Left renal pelvis (tissue), 4 donors: ENCODE results near the gene SLC30A9. TPM values are rescaled to one million over a fixed set of nuclear protein-coding genes. Genes with fewer than 3 reads are reported as not detected.
A peak's percentile ranks its signal among the peaks of the same experiment; 100 is the strongest.

Source experiments
- DNase-seq, 4 donors: peaks; one replicate each; pipeline ENCODE4 v3.0.0-alpha.2; 2013; ENCODE audit warnings: low read depth in 4 of 4, low spot score in 3 of 4
- polyA plus RNA-seq, 4 donors: library from polyadenylated mRNA; unstranded; fragments of 120-200 nt; gene quantifications; one replicate each; pipeline ENCODE4 v1.2.1, GENCODE V29; 2013; ENCODE audit not compliant: insufficient read length in 4 of 4

SLC30A9 gene
- polyA plus RNA-seq = 100 to 1,000 TPM in 3 of 4 donors, 10 to 100 TPM in 1; 80.3 to 137 (median 109) TPM

DNA sequence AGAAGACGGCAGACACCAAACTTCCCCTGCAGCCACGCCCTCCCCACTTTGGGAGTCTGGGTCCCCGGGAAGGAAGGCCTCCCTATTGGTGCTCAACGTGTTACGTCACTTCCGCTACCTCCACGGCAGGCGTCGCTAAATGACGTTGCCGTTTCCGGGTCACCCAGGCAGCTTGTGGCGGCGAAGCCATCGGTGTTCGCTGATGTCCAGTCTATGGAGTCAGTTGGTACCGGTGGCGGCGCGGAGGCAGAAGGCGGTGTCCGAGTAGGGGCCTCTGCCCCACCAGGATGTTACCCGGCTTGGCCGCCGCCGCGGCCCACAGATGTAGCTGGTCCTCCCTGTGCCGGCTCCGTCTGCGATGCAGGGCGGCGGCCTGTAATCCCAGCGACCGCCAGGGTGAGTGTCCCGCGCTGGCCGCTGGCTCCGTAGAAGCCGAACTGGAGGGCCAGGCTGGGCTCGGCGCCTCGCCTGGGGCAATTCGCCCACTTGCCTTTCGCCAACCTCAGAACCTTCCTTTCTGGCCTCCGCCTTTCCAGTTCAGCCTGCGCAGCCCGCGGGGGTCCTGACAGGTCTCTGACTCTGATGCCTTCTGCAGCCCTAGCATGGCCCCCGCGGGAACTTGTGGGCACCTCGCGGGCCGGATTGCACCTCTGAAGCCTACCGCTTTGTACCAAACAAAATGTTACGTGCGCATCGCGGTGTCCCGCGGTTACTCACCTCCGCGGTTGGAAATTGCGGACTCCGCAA, at the start of gene SLC30A9:
Gene SLC30A9 (plus strand): TSS at position 166 of the 747 bp plus-strand sequence. CDS start 122 bp downstream, at position 288.
- peak; percentile 91 to 95 (median 94) for DNase-seq

DNA sequence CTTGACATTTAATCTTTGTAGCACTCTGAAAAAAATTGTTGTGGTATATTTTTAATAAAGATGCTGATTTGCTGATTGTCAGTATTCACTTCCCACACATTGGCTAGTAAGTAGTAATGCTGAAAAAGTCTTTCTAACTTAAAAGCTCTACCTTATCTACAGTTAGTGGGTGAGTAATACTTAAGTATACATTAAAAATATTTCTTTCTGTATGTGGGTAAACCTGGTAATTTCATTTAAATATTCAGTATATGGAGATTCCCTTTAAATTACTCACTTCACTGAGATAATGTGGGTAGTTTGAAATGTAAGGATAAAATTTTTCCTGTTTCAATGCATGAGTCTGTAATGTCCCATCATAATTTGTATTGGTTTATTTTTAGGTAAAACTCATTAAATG, 49.5 kb upstream of the SLC30A9 start:
- DNase-seq = no peak

DNA sequence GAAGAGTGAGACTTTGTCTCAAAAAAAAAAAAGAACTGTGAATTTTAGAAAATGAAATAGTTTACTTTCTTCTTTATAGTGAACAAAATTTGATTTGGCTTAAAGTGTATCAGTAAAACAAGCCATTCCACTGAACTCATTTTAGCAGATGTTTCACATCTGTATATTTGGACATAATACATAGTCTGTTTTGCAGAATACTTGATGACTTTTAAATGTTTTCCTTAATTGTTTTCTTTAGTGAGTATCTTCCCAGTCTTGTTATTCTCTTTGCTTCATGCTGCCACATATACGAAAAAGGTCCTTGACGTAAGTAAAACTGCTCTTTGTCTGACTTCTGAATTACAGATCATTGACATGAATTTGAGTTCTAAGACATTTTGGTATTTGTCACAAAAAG, 46.8 kb upstream of the SLC30A9 start:
- no peak for DNase-seq

DNA sequence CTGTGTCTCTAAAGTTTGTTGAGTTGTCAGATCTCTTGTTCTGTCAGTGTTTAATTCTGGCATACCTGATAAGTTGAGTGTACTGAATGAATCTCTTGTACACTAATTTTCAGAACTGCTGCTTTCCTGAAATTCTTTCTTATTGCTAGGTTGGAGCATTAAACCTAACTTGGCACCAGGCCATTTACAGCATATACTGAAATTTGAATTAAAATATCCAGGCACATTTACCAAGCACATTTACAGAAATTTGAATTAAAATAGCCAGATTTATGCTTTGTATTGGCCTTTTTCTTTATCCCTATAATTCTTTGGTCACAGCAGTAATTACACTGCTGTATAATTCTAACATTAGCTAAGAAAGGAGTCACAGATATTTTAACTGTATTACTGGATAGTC, 46.2 kb upstream of the SLC30A9 start:
- no peak for DNase-seq

DNA sequence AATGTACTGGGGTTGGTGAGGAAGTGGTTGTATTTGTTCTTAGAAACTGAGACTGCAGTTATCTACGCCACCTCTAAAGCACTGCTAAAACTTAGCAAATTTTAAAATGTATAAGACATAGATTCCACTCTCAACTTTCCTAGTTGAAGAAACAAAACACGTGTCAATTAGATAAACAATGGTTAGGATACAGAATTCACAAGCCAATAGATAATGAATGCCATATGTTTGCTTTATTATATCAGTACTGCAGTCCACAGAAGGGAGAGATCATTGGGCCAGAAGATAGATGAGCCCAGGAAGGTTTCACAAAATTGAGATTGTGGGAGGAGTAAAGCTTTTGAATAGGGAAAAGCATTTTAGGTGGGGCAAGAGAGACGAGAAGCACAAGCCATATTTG, 40.8 kb upstream of the SLC30A9 start:
- no peak for DNase-seq

DNA sequence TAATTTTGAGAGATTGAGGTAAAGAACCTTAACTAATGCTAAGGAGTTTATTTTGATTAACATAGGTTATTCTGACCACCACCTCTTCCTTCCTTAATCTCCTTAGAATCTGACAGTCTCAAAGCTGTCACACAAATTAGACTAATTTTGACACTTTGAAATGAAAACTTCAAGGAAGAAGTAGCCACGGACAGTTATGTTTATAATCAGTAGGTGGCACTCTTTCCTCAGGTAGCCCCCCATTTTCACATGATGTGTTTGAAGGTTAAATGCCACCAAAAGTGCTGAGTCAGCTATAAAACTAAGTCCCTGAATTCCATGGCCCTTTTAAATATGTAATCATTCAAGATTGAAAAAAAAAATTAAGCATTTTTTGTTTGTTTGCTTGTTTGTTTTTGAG, 32.7 kb upstream of the SLC30A9 start:
- DNase-seq = no peak

DNA sequence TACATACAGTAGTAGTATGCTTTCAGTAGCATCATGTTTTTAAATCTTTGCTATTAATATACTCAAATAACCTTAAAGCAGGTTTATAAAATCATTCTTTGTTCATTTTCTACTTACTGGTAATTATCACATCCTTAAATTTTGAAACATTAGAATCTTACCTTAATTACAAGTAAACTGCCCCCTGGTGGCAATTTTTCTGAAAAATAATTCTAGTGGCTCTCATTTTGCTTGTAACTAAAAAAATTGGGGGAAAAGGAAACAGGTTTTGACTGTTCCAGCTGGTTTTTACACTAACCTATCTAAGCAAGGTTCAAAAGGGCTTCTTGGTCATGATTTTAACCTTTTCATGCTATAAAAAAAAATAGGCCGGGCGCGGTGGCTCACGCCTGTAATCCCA, 27.2 kb upstream of the SLC30A9 start:
- DNase-seq = no peak

DNA sequence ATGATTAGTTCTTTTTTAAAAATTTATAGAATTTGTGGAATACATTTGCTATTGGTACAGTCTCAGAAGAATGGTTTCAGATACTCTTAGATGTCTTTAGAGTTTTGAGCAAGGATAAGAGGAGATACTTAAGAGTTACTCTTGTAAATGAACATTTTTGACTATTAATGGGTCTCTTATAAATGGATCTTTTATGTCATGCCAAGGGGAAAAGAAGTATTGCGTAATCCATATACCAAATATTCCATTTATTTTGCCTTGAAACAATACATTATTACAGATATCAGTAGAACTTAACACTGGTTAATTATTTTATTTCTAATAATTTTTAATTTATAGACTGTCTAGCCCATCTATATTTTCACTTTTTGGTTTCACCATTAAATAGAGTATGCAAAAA, 25.9 kb upstream of the SLC30A9 start:
- DNase-seq = no peak

DNA sequence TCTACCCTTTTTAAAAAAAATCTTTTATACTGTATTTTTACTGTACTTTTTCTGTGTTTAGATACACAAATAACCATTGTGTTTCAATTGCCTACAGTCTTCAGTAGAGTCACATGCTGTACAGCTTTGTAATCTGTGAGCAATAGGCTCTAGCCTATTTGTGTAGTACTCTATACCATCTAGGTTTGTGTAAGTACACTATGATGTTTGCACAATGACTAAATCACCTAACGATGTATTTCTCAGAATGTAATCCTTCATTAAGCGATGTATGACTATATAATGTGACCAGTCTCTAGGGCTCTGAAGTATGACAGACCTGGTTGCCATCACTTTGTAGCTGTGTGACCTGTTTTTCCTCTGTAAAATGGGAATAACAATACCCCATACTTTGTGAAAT, 22.9 kb upstream of the SLC30A9 start:
- no peak for DNase-seq

DNA sequence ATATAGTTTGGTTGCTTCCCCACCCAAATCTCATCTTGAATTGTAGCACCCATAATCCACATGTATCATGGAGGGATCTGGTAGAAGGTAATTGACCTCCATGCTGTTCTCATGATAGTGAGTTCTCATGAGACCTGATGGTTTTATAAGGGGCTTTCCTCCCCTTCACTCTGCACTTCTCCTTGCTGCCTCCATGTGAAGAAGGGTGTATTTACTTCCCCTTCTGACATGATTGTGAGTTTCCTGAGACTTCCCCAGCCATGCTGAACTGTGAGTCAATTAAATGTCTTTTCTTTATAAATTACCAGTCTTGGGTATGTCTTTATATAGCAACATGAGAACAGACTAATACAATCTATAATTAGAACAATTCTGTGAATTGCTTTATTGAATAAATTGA, 20.7 kb upstream of the SLC30A9 start:
- DNase-seq = no peak

DNA sequence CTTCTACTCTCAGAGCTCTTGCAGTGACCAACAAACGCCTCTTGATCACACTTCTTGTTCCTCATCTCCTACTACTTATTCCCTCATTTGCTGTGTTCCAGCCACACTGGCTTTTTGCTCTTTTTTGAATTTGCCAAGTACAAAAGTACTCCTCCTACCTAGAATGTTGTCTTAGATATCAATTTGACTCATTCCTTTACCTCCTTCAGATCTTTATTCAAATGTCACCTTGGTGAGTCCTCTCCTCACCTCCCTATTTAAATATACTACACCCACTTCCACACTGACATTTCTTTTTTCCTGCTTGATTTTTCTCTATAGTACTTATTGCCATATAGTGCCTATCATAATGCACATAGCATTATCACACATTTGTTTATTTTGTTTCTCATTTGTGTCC, 15.0 kb upstream of the SLC30A9 start:
- no peak for DNase-seq

DNA sequence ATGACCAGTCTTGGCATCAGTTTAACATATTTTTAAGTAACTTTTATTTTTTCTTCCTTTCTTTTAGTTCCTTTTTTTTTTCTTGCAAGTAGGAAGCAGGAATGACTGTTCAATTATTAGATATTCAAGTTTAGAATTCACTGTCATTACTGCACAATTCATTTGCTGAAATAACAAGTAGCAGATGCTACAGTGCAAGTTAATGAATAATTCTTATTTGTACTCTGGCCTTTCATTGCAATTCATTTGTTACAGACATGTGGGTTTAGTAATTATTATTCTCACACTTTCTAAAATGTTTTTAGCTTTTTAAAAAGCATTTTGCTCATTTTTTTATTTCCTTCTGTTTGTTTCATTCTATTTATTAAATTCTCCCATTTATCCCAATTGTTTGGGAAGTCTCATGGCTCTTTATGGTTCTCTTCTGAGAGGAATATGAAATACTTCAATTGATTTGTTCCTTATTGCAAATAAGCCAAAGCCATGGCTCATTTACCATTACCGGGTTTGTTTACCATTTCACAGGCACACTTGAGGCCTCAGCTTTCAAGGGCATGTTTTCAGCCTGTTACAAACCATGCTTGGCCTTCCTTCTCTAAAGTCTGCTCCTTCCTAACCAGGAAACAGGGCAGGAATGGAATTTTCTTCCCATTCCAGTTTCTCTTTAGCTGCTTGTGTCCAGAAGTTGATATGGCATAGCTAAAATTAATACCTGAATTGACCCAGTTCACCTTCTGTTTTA, 13.4 kb upstream of the SLC30A9 start:
- no peak for DNase-seq

DNA sequence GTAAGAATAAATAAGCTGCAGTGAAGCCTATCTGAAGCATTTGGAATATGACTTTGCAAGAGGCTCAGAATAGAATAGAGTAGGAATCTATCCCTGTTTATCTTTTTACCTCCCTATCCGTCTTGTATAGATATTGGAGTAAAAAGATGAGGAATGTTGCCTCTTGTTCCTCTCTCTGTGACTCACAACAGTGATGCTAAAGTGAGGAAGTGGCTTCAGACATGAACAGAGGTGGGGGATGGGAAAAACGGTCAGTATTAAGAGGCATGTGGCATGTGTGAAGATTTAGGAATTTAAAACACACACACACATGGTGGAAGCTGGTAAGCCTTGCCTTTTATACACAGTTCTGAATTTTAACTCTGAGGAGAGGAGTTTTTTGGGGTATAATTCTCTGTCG, 12.6 kb upstream of the SLC30A9 start:
- DNase-seq = no peak

DNA sequence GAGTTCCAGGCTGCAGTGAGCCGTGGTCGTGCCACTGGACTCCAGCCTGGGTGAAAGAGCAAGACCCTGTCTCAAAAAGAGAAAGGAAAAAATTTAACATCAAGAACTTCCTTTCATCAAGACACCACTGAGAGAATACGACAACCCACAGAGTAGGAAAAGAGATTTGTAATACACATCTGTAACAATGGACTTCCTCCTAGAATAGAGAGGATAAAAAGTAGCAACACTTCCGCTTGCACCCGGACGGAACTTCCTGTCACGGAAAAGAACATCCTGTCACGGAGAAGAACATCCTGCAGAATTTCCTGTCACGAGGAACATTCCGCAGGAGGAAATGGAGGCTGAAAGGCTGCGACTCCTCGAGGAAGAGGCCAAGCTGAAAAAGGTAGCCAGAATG, 8.9 kb upstream of the SLC30A9 start, which contains the start of gene DCAF4L1:
Gene DCAF4L1 (plus strand): TSS at position 301 of the 400 bp plus-strand sequence. CDS start 37 bp downstream, at position 338.
- no peak for DNase-seq

DNA sequence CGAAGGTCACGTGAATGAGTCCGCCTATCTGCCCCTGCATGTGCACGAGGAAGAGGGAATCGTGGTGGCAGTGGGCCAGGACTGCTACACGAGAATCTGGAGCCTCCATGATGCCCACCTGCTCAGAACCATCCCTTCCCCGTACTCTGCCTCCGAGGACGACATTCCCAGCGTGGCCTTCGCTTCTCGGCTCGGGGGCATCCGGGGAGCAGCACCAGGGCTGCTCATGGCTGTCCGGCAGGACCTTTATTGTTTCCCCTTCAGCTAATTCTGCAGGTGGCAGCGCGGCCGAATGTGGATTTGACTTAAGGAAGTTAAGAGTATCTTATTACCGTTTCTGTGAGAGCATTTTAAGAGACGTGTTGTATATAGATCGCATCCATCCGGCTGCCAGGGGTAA, 7.6 kb upstream of the SLC30A9 start:
- DNase-seq = no peak

DNA sequence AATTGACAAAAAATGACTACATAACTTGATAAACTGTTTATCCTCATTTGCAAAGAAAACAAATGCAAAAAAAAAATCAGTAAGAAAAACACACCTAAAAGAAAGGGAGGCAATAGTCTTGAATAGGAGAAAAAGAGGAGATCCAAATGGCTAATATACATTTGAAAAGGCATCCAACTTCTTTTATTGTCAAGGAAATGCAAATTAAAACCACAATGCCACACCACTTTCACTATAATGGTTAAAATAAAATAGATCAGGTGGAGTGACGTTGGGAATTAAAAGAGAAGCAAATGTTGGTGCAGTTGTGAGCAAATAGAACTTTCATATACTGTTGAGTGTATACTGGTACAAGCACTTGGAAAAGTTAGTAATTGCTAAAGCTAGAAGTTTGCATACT, 5.2 kb upstream of the SLC30A9 start:
- no peak for DNase-seq

DNA sequence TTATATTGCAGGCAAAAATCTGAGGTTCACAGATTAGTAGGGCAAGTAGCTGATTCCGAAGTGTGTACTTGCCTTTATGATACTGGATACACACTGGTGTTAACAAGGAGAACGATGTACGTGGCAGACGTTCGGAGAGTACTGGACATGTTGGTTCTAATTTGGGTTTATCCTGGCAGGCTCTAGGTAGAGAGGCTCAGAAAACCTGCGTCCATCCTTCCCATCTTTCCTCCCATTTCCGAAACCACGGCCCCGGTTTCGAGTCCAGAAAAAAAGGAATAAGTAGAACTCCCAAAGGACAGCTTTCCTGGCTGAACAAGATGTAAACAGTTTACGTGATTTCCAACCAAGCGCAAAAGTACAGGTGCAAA, 351 bp upstream of the SLC30A9 start:
- DNase-seq = no peak

DNA sequence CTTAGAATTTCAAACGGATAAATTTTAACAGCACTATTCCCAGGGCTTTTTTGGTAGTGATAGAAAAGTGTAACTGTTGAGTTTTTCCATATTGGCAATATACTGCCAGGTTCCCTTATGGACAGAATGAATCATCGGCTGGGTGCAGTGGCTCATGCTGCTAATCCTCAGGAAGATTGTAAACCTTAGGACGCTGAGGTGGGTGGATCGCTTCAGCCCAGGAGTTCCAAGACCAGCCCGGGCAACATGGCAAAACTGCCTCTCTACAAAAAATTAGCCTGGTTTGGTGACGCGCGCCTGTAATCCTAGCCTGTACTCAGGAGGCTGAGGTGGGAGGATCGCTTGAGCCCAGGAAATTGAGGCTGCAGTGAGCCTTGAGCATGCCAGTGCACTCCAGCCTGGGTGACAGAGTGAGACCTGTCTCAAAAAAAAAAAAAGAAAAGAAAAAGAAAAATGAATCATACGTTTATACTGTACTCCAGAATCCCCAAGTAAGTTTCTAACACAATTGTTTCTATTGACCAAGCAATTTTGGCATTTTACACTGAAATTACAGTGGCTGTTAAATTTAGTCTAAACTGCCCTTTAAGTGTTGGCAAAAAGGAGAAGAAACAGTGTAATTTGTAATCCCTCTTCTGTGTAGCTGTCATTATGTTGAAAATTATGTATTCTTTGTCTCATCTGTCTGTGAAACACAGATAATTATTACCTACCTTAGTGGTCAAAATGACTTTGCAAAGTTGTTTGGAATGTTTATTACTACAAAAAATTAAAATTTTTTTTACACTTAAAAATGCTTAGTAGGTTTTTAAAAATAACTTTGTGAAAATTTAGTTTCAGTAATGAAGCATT, 1.8 kb downstream of the SLC30A9 start:
- no peak for DNase-seq

DNA sequence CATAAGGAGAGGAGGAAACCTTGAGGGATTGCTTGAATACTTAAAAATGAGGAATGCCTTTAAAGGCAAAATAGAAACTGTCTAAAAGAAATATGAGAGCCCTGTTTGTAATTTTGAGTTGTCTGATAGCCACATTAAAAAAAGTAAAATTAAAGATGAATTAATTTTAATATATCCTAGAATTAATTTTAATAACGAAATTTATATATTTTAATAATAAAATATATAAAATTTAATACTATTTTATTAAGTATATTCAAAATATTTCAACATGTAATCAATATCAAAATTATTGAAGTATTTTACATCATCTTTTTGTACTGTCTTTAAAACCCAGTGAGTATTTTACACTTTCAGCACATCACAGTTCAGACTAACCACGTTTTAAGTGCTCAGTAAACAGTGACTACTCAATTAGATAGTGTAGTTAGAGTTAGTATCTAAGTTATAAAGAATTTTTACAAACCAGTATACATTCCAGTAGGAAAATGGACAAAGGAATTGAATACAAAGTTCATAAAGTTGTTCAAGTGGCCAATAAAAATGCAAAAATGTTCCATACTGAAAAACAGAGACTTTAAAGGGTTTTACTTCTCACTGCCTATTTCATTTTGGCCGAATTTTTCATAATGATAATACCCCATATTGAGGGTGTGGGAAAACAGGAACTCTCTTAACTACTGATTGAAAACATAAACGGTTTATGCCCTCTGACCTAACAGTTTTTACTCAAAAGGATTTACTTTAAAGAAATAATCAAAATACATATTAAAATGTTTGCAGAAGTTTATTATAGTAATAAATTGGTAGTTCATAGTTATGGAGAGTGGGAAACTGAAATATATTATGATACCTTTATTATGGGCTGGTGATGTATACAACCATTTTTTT, 2.9 kb downstream of the SLC30A9 start:
- DNase-seq = no peak

DNA sequence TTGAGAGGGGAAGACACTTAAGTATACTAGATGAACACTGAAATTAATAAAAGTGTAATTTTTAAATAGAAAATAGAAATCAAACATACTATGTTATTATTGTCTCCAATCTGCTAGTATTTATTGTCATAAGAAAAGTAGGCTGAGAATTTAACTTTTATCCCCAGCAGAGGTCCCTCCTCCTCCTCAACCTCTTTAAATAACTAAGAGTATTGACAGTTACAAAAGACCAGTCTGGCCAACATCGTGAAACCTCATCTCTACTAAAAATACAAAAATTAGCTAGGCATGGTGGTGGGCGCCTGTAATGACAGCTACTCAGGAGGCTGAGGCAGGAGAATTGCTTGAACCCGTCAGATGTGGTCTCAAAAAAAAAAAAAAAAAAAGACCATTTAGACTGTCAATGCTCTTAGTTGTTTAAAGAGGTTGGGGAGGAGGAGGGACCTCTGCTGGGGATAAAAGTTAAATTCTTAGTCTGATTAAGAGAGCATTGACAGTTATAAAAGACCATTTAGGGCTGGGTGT, 4.2 kb downstream of the SLC30A9 start:
- no peak for DNase-seq
